NCI-H187 (cell line): ENCODE data around the gene MAP4K4.

ENCODE experiments used
- DNase-seq, 2 experiments: peaks; one replicate each; lab custom pipeline; 2025; lab: John Stamatoyannopoulos, UW

Gene MAP4K4

DNA sequence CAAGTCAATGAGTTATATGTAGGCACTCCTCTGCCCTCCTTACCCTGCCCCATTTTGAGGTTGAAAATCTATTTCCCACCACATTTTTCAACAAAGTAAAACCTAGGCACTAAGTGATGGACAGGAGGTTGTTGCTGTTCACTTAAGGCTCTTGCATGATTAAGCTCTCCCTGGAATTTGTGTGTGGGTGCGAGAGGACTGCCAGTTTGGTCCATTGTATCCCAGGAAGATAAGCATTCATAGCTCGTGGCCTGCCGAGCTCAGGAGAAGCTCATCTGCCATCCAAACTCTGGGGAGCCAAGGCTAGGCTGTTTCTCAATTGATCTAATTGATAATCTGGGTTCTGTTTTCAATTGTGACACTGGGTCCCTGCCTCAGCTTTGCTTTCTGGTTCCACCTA, 4.7 kb upstream of the MAP4K4 start:
- DNase-seq: no peak

- DNase-seq: no peak
These were observed 3.4 kb upstream of the MAP4K4 start for GRCh38 chr2:101693991-101694588.

DNA sequence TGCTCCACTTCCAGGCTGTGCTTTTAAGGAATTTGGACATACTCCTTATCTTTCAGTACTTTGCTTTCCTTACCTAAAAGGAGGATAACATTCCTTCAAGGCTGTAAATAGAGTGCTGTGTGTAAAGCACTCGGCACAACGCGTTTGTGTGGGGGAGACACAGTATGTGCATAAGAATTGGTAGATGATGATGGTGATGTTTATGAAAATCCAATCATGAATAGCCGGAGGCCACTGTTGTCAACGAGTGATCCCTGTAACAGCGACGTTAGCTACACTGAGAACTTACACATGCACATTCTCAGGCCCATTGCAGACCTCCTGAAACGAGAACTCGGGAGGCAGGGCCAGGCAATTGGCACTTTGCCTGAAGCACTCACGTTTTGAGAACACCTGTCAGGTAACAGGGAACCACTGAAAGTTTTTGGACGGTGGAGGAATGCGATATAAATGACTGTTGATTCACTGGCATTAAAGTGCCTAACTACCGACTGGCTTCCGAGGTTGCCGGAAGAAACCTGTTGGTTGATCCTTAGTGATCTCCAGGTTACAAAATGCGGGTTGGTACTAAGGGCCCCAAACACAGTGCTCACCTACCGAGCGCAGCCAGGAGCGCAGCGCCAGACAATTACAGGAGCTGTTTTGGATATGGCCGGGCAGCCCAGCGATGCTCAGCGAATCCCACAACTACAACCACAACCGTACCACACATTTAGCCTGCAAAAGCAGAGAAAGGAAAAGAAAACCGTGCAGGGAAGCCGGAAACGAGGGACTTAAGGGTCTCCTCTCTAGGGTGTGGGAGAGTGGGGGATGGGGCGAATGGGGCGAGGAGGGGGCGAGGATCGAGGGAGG, 1.0 kb upstream of the MAP4K4 start:
- DNase-seq: peak in 1 of 2 experiments; percentile 6

- no peak for DNase-seq
These were observed 722 bp downstream of the MAP4K4 start for GRCh38 chr2:101698014-101698843.

- no peak for DNase-seq
These were observed 1.6 kb downstream of the MAP4K4 start for GRCh38 chr2:101698844-101699754.

- DNase-seq: no peak
These were observed 2.4 kb downstream of the MAP4K4 start for GRCh38 chr2:101699755-101700461.

DNA sequence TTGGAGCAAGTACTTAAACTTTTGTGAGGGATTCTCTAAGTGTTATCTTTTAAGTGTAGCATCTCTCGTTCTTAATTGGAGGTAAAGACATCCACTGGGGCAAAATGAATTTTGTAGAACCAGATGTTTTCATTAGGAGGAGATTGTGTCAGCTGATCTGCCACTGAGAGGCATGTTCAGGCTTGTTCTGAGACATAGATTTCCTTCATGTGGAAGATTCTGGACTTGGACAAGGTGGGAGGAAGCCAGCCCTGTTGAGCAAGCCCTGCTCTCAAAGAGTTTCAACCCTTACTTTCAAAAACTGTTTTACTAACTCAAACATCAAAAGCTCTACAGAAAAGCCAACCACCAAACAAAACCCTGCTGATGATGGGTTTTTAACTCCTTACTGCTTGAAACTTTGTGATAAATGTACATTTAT, 6.5 kb downstream of the MAP4K4 start:
- no peak for DNase-seq

GRCh38 chr2:101704816-101705578, 7.5 kb downstream of the MAP4K4 start:
- DNase-seq: no peak

- no peak for DNase-seq
These were observed 8.8 kb downstream of the MAP4K4 start for GRCh38 chr2:101706121-101706818.

DNA sequence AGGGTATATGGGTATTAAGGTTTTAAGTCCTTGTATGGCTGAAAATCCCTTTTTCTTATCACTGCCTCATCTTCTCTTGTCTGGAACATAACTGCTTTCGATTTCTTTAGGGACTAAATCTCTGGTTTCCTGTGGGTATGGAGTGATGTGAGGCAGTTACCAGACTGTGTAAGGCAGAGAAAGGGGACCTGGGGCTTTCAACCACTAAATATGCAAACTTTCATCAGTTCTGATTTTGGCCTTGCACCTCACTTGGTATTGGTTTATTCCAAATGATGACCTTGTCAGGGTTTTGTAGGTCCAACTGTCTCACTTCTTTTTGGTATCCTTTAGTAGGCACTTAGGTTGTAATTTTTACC, 9.3 kb downstream of the MAP4K4 start:
- no peak for DNase-seq

DNA sequence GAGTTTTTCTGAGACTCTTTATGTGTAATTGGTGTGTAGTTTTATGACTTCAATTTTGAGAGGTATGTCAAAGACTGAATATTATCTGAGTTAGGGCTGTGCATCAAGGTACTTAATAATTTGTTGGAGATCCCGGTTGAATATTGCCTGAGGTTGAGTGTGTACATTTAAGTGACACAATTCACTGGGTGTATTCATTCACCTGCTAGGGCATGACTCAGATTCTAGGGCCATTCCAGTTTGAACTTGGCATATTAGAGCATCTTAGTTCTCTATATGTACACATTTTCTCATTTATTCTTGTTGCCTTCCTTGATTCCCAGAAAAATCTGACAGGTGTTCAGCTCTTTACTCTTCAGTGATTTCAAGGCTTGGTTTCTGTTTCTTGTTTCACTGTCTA, 12.5 kb downstream of the MAP4K4 start:
- DNase-seq: no peak

DNA sequence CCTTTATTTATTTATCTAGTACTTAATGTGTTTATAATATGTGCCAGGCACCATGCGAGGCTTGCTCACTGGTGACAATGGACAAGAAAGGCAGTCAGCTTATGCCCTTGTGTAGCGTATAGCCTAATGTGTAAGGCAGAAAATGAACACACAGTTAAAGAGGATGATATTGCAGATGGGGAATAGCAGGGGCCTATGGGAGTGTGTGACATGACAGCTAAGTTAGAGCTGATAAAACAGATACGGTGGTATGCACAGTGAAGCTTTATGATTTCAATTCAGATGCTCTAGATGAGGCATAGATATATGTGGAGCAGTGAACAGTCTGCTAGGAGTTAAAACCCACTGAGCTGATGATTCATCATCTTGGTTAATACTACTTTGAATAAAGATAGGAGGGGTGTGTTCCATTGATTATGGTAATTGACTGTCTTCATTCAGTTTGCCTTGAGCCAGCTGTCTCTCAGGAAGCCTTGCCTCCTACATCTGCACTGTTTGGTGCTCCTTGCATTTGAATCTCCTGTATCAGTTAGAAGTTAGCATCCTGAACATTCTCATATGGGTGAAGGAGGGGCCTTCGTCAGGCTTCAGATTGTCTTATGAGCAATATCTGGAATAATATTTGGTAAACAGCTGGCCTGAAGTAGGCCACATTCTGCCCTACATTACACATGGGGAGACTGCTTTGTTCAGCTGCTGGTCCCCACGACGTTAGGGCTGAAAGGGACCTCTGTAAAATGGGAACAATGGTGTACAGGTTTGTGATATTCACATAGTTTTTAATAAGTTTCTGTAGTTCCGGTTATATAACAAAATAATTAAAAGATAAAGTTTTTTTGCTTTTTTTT, 13.2 kb downstream of the MAP4K4 start:
- DNase-seq: no peak

DNA sequence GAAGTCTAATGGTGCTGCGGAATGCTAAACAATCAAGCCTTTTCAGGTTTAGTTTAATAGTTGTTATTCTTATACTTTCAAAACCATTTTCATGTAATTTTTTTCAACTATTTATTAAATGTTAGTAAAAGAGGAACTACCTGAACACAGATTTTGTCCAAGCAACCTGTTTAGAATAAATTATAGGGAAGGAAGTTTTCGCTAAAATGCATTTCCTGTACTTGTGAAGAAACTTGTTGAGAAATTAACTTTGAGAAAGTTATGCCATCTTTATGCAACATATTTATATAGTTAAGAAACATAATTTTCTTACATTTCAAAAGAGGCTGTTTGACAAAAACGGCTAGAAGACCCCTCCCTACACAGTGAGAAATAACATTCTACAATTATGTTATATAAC, 16.6 kb downstream of the MAP4K4 start:
- no peak for DNase-seq

DNA sequence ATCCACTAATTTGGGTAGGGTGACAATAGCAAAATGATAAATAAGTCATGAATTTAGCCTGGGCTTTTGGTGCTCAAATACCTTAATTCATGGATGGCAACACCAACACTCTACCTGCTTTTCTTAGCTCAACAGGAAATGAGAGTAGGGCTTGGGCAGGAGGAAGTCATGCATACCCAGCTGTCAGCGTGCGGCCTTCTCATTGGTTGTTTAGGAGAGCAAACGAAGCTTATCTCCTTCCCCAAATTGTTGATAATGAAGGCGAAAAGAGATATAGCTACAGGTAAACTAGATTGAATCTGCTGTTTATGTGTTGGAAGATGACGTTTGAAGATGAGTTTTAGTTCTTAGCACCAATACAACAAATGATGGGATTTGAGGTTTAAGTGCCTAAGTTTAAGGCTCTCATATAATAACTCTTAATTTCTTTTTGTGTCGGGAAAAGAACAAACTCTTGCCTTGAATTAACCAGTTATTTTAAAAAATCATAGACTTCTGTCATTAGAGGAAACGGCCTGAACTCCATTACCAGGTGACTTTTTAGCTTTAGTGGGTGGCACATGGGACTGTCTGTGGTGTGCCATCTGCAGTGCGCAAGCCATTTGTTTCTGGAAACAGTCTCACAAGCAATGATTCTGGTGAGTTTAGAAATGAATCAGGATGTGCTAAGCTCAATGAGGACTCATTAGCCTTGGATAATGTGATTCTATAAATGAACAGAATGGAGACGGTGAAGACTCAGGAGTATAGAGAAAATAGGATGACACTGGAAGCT, 19.8 kb downstream of the MAP4K4 start:
- DNase-seq: no peak

DNA sequence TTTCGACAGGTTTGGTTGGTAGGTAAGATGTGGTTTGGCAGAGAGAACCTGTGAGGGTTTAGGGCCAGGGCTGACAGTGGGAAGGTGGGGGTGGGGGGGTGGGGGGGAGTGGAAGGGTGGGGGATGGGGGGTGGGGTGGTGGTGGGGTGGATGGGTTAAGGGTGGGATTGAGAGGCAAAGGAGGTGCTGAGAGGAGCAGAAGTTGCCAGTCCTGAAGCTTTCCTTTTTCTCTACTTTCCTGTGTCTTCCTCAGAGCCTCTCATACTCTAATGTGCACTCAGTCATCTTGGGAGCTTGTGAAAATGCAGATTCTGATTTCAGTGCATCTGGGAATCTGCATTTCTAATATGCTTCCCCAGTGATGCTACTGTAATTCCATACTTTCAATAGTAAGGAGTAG, 21.0 kb downstream of the MAP4K4 start:
- no peak for DNase-seq

DNA sequence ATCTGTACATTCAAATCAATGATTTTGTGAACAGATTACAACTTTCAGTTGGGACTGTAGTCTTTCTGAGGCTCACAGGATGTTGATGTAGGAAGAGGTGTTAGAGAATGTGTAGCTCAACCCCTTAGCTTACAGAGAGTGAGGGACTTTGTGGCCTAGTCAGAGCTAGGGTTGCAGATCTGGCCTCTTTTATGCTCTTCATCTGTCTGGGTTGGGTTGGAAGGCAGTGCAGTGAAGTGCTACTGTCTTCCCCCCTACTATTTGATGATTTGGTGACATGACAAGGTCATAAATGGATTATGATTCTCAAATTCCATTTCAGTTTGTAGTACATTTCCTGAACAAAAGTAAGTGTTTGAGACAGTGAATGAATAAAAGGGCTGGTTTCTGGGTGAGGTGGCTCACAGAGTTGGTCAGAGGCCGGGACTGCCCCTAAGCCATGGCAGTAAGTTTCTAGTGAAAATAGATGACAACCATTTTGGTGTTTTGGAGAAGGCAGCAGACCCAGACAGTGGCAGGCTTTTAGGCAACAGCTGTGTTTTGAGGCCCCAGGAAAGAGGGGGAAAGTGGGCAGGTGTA, 21.6 kb downstream of the MAP4K4 start:
- DNase-seq: no peak

- DNase-seq: no peak
These were observed 23.2 kb downstream of the MAP4K4 start for GRCh38 chr2:101720732-101721131.

DNA sequence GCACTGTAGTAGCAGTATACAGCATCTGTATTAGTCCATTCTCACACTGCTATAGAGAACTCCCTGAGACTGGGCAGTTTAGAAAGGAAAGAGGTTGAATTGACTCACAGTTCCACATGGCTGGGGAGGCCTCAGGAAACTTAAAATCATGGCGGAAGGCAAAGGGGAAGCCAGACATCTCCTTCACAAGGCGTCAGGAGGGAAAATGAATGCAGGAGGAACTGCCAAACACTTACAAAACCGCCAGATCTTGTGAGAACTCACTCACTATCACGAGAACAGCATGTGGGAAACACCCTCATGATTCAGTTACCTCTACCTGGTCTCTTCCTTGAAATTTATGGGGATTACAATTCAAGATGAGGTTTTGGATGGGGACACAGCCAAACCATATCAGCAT, 25.4 kb downstream of the MAP4K4 start:
- no peak for DNase-seq
